ENCODE data around the gene PRKAB1. TPM values are rescaled to one million over a fixed set of nuclear protein-coding genes. Genes with fewer than 3 reads are reported as not detected.

PRKAB1 gene
- total RNA-seq, 1 experiment from 2014 or later: 42.2 TPM

DNA sequence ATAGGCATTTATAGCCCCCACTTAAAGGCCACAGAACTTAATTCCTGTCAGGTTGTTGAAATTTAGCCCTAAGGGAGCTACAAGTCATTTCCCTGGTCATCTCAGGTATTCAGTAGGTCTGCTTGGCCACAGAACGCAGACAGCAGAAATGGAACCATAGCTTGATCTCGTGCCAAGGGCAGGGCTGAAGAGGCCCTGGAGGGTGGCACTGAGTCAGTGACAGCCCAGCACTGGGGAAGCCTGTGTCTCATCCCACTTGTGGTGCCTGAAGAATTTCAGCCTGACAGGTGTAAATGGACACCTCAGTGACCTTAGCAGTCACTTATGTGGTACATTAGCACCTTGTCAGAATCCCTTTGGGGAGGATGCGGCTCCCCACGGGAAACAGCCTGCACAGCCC, 6.6 kb downstream of the PRKAB1 start:
- Histone ChIP-seq H2BK20ac (ENCODE audit: low read depth, low read length, poor library complexity, severe bottlenecking) (no peak overlapping the region), H3K23me2 (ENCODE audit: insufficient read length, low read depth, low read length, poor library complexity, severe bottlenecking) (no peaks in the 10 kb centered on the region), H2BK15ac (ENCODE audit: low read depth, low read length) (no peak overlapping the region), H4K91ac (ENCODE audit: insufficient read length, low read depth, low read length) (no peak overlapping the region), H3K4me1 (ENCODE audit: insufficient read depth, low read length) (no peaks in the 10 kb centered on the region), H3K9me3 (ENCODE audit: control insufficient read depth, low read depth, low read length) (no peaks in the 10 kb centered on the region), H2AFZ (ENCODE audit: low read length) (no peak overlapping the region), H3K27me3 (ENCODE audit: insufficient read depth, low read length) (no peaks in the 10 kb centered on the region), H3K79me2 (ENCODE audit: insufficient read depth, low read length) (no peaks in the 10 kb centered on the region), H3K14ac (ENCODE audit: insufficient read depth, low read length) (no peak overlapping the region), H3K56ac (ENCODE audit: insufficient read length, low read depth, low read length) (no peak overlapping the region), H3K4ac (ENCODE audit: low read depth, low read length) (no peak overlapping the region), H3K4me2 (ENCODE audit: insufficient read depth, insufficient read length, low read length) (no peak overlapping the region), H3K79me1 (ENCODE audit: insufficient read depth, low read depth, low read length, poor library complexity, severe bottlenecking) (peaks cover 4% of the 10 kb centered on the region), H3T11ph (ENCODE audit: low read length) (no peak overlapping the region), H4K5ac (ENCODE audit: insufficient read length, low read depth, low read length) (no peak overlapping the region), H2BK12ac (ENCODE audit: insufficient read length, low read depth, low read length) (no peak overlapping the region), H3K9ac (ENCODE audit: extremely low read depth, insufficient read length, low read length) (no peak overlapping the region), H2BK120ac (ENCODE audit: low read depth, low read length, poor library complexity, severe bottlenecking) (no peak overlapping the region), H3K18ac (ENCODE audit: insufficient read length, low read depth, low read length) (no peak overlapping the region), H4K20me1 (ENCODE audit: control insufficient read depth, insufficient read depth, insufficient read length) (no peaks in the 10 kb centered on the region), H3K27ac (ENCODE audit: insufficient read length, low read depth, low read length) (no peak overlapping the region), H4K8ac (replicated peaks; ENCODE audit: insufficient read length, low read depth, low read length) (no peak overlapping the region), H2BK5ac (ENCODE audit: insufficient read length, low read length) (no peak overlapping the region), H3K23ac (ENCODE audit: insufficient read length, low read depth, low read length) (no peak overlapping the region), H2AK5ac (ENCODE audit: insufficient read length, low read length) (no peak overlapping the region)
- Mint-ChIP-seq H3K9me3 (no peaks in the 10 kb centered on the region), H3K4me3 (no peak overlapping the region), H3K4me1 (peaks cover 10 to 19% of the 10 kb centered on the region in 2 experiments), H3K36me3 (ENCODE audit: insufficient read depth in 1 of 3, low read depth in 3 of 3) (peaks cover 64 to 99% (median 90%) of the 10 kb centered on the region in 3 experiments), H3K27me3 (ENCODE audit: low read depth) (no peaks in the 10 kb centered on the region), H3K27ac (no peak overlapping the region)
- no peak for DNase-seq
- no CpG with 5 or more reads among the region's 4 CpGs for WGBS (ENCODE audit: extremely low coverage, insufficient read length, low lambda C conversion rate)
- TF ChIP-seq, protein P1, sequence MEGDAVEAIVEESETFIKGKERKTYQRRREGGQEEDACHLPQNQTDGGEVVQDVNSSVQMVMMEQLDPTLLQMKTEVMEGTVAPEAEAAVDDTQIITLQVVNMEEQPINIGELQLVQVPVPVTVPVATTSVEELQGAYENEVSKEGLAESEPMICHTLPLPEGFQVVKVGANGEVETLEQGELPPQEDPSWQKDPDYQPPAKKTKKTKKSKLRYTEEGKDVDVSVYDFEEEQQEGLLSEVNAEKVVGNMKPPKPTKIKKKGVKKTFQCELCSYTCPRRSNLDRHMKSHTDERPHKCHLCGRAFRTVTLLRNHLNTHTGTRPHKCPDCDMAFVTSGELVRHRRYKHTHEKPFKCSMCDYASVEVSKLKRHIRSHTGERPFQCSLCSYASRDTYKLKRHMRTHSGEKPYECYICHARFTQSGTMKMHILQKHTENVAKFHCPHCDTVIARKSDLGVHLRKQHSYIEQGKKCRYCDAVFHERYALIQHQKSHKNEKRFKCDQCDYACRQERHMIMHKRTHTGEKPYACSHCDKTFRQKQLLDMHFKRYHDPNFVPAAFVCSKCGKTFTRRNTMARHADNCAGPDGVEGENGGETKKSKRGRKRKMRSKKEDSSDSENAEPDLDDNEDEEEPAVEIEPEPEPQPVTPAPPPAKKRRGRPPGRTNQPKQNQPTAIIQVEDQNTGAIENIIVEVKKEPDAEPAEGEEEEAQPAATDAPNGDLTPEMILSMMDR (conservative IDR thresholded peaks at IDR 0.05): no peak

Data from H9 (cell line).